K562 (cell line): ENCODE data around the gene HEXIM2. TPM values are rescaled to one million over a fixed set of nuclear protein-coding genes. Genes with fewer than 3 reads are reported as not detected.

Source experiments
- ATAC-seq: fragments of 200-7000 bp; cut with Tn5 transposase; 3 replicates; pipeline ENCODE4 v1.9.1; 2020; ENCODE audit warnings: moderate library complexity
- BruUV-seq: library from RNA; stranded (reverse); fragments of 400-500 nt; replicated peaks from 2 replicates; lab custom pipeline; 2021; lab: Mats Ljungman, UMichigan
- CTCF ChIA-PET: fragments of 300-600 bp; formaldehyde crosslinking; extraction: SDS; loops from one replicate; lab custom pipeline; 2021; ENCODE audit warnings: low intra/inter-chr PET ratio; lab: Yijun Ruan, JAX
- POLR2A ChIA-PET: fragments of 300-600, 350-650 bp; sonication (Branson Sonifier 250); formaldehyde crosslinking; extraction: SDS; loops from one replicate; lab custom pipeline; 2021; ENCODE audit warnings: antibody characterized with exemption, inconsistent platforms; lab: Yijun Ruan, JAX
- DNase-seq, 4 experiments: peaks; one replicate each; pipeline versions ENCODE4 v3.0.0 to v3.0.0-alpha.2; 2011 to 2018; ENCODE audit warnings: low spot score in 3 of 4, mixed read lengths in 3 of 4; ENCODE audit errors: extremely low read depth in 1 of 4
- FAIRE-seq: peaks from 2 replicates; lab custom pipeline; 2011; peaks lifted over from hg19 to GRCh38; lab: Jason Lieb, UNC
- H2AFZ ChIP-seq: 2 replicates; pipeline ENCODE4 v1.6.0; 2011; ENCODE audit warnings: low read depth, low read length, control low read depth, inconsistent platforms
- H3K27ac ChIP-seq: fragments of 200-600 bp; 3 replicates; pipeline ENCODE4 v1.8.0; 2011; ENCODE audit warnings: low read depth, mild to moderate bottlenecking, control low read depth, inconsistent platforms, low read length, moderate library complexity, mixed read lengths; ENCODE audit errors: extremely low read depth
- H3K27me3 ChIP-seq, 2 experiments: fragments of 300-600 bp in 1 of 2; 2 replicates in 1 of 2; 3 replicates in 1 of 2; pipeline versions ENCODE4 v1.6.0 to v1.8.0; 2011; ENCODE audit warnings: inconsistent platforms in 2 of 2, low read length in 2 of 2, mild to moderate bottlenecking in 1 of 2, mixed read lengths in 1 of 2, moderate library complexity in 1 of 2; ENCODE audit not compliant: control insufficient read depth in 2 of 2, insufficient read depth in 2 of 2
- H3K36me3 ChIP-seq: fragments of 300-600 bp; 3 replicates; pipeline ENCODE4 v1.8.0; 2011; ENCODE audit warnings: mild to moderate bottlenecking, low read length, inconsistent platforms; ENCODE audit not compliant: control insufficient read depth, insufficient read depth
- H3K4me1 ChIP-seq, 2 experiments: fragments of 200-600 bp in 1 of 2; replicated peaks in 1 of 2; 2 replicates in 1 of 2; 3 replicates in 1 of 2; pipeline versions ENCODE4 v1.5.1 to v1.8.0; 2011; ENCODE audit warnings: inconsistent platforms in 2 of 2, low read length in 2 of 2, mild to moderate bottlenecking in 1 of 2, mixed read lengths in 1 of 2, moderate library complexity in 1 of 2; ENCODE audit not compliant: control insufficient read depth in 2 of 2, insufficient read depth in 2 of 2
- H3K4me2 ChIP-seq: 2 replicates; pipeline ENCODE4 v1.6.1; 2011; ENCODE audit warnings: low read length, control low read depth, inconsistent platforms, mixed read lengths; ENCODE audit not compliant: insufficient read depth
- H3K4me3 ChIP-seq: fragments of 200-600 bp; sonication (generic), shearing (Covaris generic); 2 replicates; pipeline ENCODE4 v1.5.1; 2016; ENCODE audit warnings: control low read depth, inconsistent platforms
- H3K79me2 ChIP-seq: fragments of 200-600 bp; 3 replicates; pipeline ENCODE4 v1.8.0; 2011; ENCODE audit warnings: low read length, inconsistent platforms; ENCODE audit not compliant: control insufficient read depth, insufficient read depth
- H3K9ac ChIP-seq, 2 experiments: 2 replicates each; pipeline versions ENCODE4 v1.6.0 to v1.6.1; 2011; ENCODE audit warnings: low read depth in 2 of 2, low read length in 2 of 2, control low read depth in 1 of 2, inconsistent platforms in 1 of 2, mild to moderate bottlenecking in 1 of 2, mixed read lengths in 1 of 2; ENCODE audit not compliant: insufficient read depth in 1 of 2
- H3K9me1 ChIP-seq: one replicate; pipeline ENCODE4 v1.6.0; 2011; ENCODE audit warnings: inconsistent platforms, mild to moderate bottlenecking, low read length, moderate library complexity; ENCODE audit not compliant: control insufficient read depth, insufficient read depth
- H3K9me3 ChIP-seq: replicated peaks from 2 replicates; pipeline ENCODE4 v1.5.1; 2011; ENCODE audit warnings: low read depth, low read length, inconsistent platforms; ENCODE audit not compliant: control insufficient read depth, insufficient read depth
- H4K20me1 ChIP-seq: replicated peaks from 2 replicates; pipeline ENCODE4 v1.6.1; 2011; ENCODE audit warnings: low read length, inconsistent platforms, mixed read lengths; ENCODE audit not compliant: control insufficient read depth, insufficient read depth
- HDGF ChIP-seq: fragments of 450-650 bp; IDR thresholded peaks from 2 replicates; pipeline ENCODE4 v1.6.1; 2016
- HIVEP1 ChIP-seq: fragments of 250-450 bp; sonication (Bioruptor Pico); IDR thresholded peaks from 2 replicates; pipeline ENCODE4 v1.4.0; 2020; ENCODE audit warnings: mild to moderate bottlenecking
- HMG20B ChIP-seq: fragments of 250-450 bp; sonication (Bioruptor Pico); IDR thresholded peaks from 2 replicates; pipeline ENCODE4 v1.5.0; 2021; ENCODE audit warnings: mild to moderate bottlenecking
- IFI16 ChIP-seq: fragments of 250-450 bp; sonication (Bioruptor Pico); IDR thresholded peaks from 2 replicates; pipeline ENCODE4 v2.1.2; 2022; ENCODE audit warnings: mild to moderate bottlenecking, inconsistent platforms
- KAT8 ChIP-seq: fragments of 450-650 bp; IDR thresholded peaks from 2 replicates; pipeline ENCODE4 v1.6.1; 2016; ENCODE audit warnings: low read depth, mild to moderate bottlenecking
- SMAD3 ChIP-seq: fragments of 450-650 bp; formaldehyde crosslinking; conservative IDR thresholded peaks from 2 replicates; pipeline ENCODE4 v1.4.0; 2020; ENCODE audit warnings: mild to moderate bottlenecking
- TFAM ChIP-seq: fragments of 250-450 bp; sonication (Bioruptor Pico); conservative IDR thresholded peaks from 2 replicates; pipeline ENCODE4 v1.5.0; 2021; ENCODE audit warnings: mild to moderate bottlenecking, moderate library complexity
- U2AF1 ChIP-seq: fragments of 200-400 bp; formaldehyde crosslinking; optimal IDR thresholded peaks from 2 replicates; pipeline ENCODE3; 2017; ENCODE audit warnings: mild to moderate bottlenecking, low read depth, low read length, moderate library complexity
- ZNF184 ChIP-seq: sonication (generic); formaldehyde crosslinking; IDR thresholded peaks from 2 replicates; pipeline ENCODE4 v1.5.0; 2020; ENCODE audit warnings: missing genetic modification reagents
- ZNF232 ChIP-seq: sonication (generic); formaldehyde crosslinking; IDR thresholded peaks from 2 replicates; pipeline ENCODE4 v1.8.0; 2022; ENCODE audit warnings: mild to moderate bottlenecking, missing genetic modification reagents
- WGBS: fragments of 100-300 bp; shearing (Covaris generic); methylation state at CpG from one replicate; pipeline ENCODE4 v1.1.6; 2016; ENCODE audit warnings: low coverage, mixed read lengths; ENCODE audit not compliant: insufficient coverage; ENCODE audit errors: missing lambda C conversion rate; 5-methylcytosine and 5-hydroxymethylcytosine counted together
- in situ Hi-C: fragments of 300-500 bp; cut with MboI; formaldehyde crosslinking; loops from 4 replicates; pipeline ENCODE4 v1.15.0; 2018; ENCODE audit warnings: inconsistent platforms, mixed read lengths
- intact Hi-C: fragments of 100-400 bp; cut with micrococcal nuclease; formaldehyde crosslinking; loops from 2 replicates; pipeline ENCODE4 v1.14.2; 2022
- polyA plus RNA-seq, 8 experiments: library from polyadenylated mRNA; depleted of rRNA in 4 of 8; stranded (reverse) in 5 of 8; unstranded in 3 of 8; fragments of >200 nt; fragmentation: Nextera tagmentation in 2 of 8; fragmentation: Illumina TruSeq in 1 of 8; extraction: Ambion mirVana in 2 of 8; extraction: Trizol in 1 of 8; gene quantifications; 2 replicates each; pipeline versions ENCODE4 v1.2.1 to v1.2.3, GENCODE V29; 2011 to 2014; ENCODE audit warnings: inconsistent platforms in 1 of 8, missing spikeins in 1 of 8
- total RNA-seq, 7 experiments: library from RNA; depleted of rRNA in 6 of 7; stranded (reverse); fragments of >200 nt in 6 of 7; fragmentation: Illumina TruSeq in 2 of 7; extraction: Trizol in 2 of 7; gene quantifications; 2 replicates each; pipeline versions ENCODE4 v1.2.1 to v1.2.3, GENCODE V29; 2011 to 2021; ENCODE audit warnings: low replicate concordance in 1 of 7
- TF ChIP-seq, protein P1 (sequence below): fragments of 200-800 bp; sonication (Bioruptor generic); IDR thresholded peaks from 2 replicates; pipeline ENCODE4 v1.6.1; 2017; ENCODE audit warnings: missing genetic modification characterization, missing compliant biosample characterization
- TF ChIP-seq, protein P2 (sequence below), 3 experiments: fragments of 200-800 bp in 1 of 3; sonication (Bioruptor generic) in 1 of 3; sonication (generic) in 1 of 3; formaldehyde crosslinking in 1 of 3; IDR thresholded peaks; 2 replicates each; pipeline versions ENCODE4 v1.6.1 to v1.8.0; 2016 to 2022; ENCODE audit warnings: mild to moderate bottlenecking in 2 of 3, missing compliant biosample characterization in 2 of 3, missing genetic modification characterization in 2 of 3, missing genetic modification reagents in 1 of 3
- TF ChIP-seq, protein P3 (sequence below): fragments of 250-450 bp; sonication (Bioruptor Pico); IDR thresholded peaks from 2 replicates; pipeline ENCODE4 v1.4.0; 2020; ENCODE audit warnings: mild to moderate bottlenecking, moderate library complexity
- TF ChIP-seq, protein P4 (sequence below): fragments of 450-650 bp; formaldehyde crosslinking; IDR thresholded peaks from 2 replicates; pipeline ENCODE4 v1.4.0; 2020; ENCODE audit warnings: mild to moderate bottlenecking, moderate library complexity

Gene HEXIM2
- total and polyA plus RNA-seq, 9 of the 15 experiments (the other 6 are each of a cell fraction or from before 2014, with no cell fraction given) = 0.69 to 3.4 (median 1.1) TPM; not detected in 2

DNA sequence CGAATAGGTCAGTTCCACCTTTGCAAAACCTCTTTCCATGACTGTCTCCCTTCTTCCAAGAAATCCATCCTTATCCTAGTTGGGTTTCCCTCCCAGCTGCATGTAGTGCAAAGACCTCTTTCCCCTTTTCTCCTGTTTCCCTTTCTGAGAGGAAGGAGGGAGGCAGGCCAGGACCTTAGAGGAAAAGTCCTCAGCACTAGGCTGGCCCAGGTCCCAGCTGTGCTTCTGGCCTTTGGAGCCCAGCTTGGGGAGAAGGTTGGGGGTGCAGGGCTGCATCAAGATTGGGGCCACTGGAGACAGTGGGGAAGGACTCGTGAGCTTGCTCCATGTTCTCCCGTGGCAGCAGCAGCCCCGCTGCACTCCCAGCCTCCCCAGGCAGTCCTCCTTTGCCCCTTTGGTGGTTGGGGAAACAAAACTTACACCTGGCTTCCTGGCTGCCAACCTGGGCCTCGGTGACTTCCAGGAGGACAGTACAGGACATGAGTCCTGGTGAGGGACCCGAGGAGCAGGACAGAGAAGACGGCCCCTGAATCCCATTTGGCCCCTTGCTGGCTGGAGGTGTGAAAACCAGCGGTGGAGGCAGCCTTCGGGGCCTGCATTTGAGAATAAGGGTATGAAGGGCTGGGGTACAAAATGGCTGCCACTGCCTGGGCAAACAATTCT lies 481 bp downstream of the HEXIM2 start:
- in situ Hi-C loops (no loop called here), intact Hi-C loops (no loop called here)
- H2AFZ ChIP-seq = peak overlapping the region; percentile 92
- peak overlapping the region; percentile 6 for H3K4me3 ChIP-seq
- H3K27ac ChIP-seq = peak overlapping the region; percentile 33; the same call in 2 of the 3 replicates
- DNase-seq = no peak
- FAIRE-seq = no peak
- H3K9me3 ChIP-seq = no peaks in the 10 kb centered on the region
- no peaks in the 10 kb centered on the region for H3K9me1 ChIP-seq
- no peak for ATAC-seq
- 45% methylated on average over 9 of the region's 9 CpGs for WGBS
- H3K36me3 ChIP-seq = peaks cover 5% of the 10 kb centered on the region; the same call in 2 of the 3 replicates
- H3K79me2 ChIP-seq = peaks cover 35% of the 10 kb centered on the region
- H3K27me3 ChIP-seq = no peaks in the 10 kb centered on the region
- H3K9ac ChIP-seq = peak overlapping the region; percentile 31 to 89
- TSS peak; percentile 62 for BruUV-seq
- peak overlapping the region; percentile 83 for H3K4me2 ChIP-seq
- H4K20me1 ChIP-seq = no peaks in the 10 kb centered on the region
- peaks cover 37 to 38% of the 10 kb centered on the region in 2 experiments for H3K4me1 ChIP-seq
- POLR2A ChIA-PET = interaction anchor here (0.6 to 9.6 kb wide), 14 partner anchors 8 to 245 kb away, joined by 3 to 497 read pairs (median 6); partner anchors contain the start of genes ACBD4, HEXIM1 and NMT1
- CTCF ChIA-PET = interaction anchor here (1.0 to 3.0 kb wide), 2 partner anchors 27 to 30 kb away, joined by 3 to 19 read pairs; partner anchors contain the start of genes ACBD4 and PLCD3
- TF ChIP-seq, protein P1, sequence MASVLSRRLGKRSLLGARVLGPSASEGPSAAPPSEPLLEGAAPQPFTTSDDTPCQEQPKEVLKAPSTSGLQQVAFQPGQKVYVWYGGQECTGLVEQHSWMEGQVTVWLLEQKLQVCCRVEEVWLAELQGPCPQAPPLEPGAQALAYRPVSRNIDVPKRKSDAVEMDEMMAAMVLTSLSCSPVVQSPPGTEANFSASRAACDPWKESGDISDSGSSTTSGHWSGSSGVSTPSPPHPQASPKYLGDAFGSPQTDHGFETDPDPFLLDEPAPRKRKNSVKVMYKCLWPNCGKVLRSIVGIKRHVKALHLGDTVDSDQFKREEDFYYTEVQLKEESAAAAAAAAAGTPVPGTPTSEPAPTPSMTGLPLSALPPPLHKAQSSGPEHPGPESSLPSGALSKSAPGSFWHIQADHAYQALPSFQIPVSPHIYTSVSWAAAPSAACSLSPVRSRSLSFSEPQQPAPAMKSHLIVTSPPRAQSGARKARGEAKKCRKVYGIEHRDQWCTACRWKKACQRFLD (CRISPR knock-in tag) = peak; percentile 35; the same call in 1 of the 2 replicates
- no peak for TF ChIP-seq HMG20B (CRISPR knock-in tag)
- TF ChIP-seq SMAD3 (CRISPR knock-in tag) = no peak
- TF ChIP-seq ZNF184 (CRISPR knock-in tag) = no peak
- no peak for TF ChIP-seq ZNF232
- TF ChIP-seq, protein P2, sequence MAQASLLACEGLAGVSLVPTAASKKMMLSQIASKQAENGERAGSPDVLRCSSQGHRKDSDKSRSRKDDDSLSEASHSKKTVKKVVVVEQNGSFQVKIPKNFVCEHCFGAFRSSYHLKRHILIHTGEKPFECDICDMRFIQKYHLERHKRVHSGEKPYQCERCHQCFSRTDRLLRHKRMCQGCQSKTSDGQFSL (CRISPR knock-in tag; IDR thresholded peaks at IDR 0.05) = peak; percentile 11; the same call in 1 of the 2 replicates
- TF ChIP-seq, protein P2 (tag; IDR thresholded peaks at IDR 0.05) = no peak
- TF ChIP-seq HDGF = peak; percentile 79; the same call in 1 of the 2 replicates
- TF ChIP-seq, protein P3, sequence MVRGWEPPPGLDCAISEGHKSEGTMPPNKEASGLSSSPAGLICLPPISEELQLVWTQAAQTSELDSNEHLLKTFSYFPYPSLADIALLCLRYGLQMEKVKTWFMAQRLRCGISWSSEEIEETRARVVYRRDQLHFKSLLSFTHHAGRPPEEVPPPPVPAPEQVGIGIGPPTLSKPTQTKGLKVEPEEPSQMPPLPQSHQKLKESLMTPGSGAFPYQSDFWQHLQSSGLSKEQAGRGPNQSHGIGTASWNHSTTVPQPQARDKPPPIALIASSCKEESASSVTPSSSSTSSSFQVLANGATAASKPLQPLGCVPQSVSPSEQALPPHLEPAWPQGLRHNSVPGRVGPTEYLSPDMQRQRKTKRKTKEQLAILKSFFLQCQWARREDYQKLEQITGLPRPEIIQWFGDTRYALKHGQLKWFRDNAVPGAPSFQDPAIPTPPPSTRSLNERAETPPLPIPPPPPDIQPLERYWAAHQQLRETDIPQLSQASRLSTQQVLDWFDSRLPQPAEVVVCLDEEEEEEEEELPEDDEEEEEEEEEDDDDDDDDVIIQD = no peak
- TF ChIP-seq U2AF1 = no peak
- no peak for TF ChIP-seq HIVEP1 (CRISPR knock-in tag)
- TF ChIP-seq, protein P4, sequence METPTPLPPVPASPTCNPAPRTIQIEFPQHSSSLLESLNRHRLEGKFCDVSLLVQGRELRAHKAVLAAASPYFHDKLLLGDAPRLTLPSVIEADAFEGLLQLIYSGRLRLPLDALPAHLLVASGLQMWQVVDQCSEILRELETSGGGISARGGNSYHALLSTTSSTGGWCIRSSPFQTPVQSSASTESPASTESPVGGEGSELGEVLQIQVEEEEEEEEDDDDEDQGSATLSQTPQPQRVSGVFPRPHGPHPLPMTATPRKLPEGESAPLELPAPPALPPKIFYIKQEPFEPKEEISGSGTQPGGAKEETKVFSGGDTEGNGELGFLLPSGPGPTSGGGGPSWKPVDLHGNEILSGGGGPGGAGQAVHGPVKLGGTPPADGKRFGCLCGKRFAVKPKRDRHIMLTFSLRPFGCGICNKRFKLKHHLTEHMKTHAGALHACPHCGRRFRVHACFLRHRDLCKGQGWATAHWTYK (CRISPR knock-in tag) = no peak
- peak; percentile 53; the same call in 1 of the 2 replicates for TF ChIP-seq KAT8
- TF ChIP-seq TFAM (CRISPR knock-in tag) = no peak
- TF ChIP-seq IFI16 (CRISPR knock-in tag) = no peak
